Adrenal gland (tissue), 12 donors: ENCODE data around the gene EWSR1. TPM values are rescaled to one million over a fixed set of nuclear protein-coding genes. Genes with fewer than 3 reads are reported as not detected.

Experiments used
- DNase-seq, 7 donors: peaks; one replicate each; pipeline ENCODE4 v3.0.0-alpha.2; 2019 to 2020
- H3K27ac ChIP-seq, 5 donors: fragments of 200-600 bp; sonication (generic) in 4 of 5; 1 replicate in 3 of 5; 2 replicates in 2 of 5; pipeline versions ENCODE4 v1.5.1 to v1.8.0; 2016 to 2020; ENCODE audit warnings: mild to moderate bottlenecking in 1 of 5
- H3K27me3 ChIP-seq: fragments of 200-600 bp; 2 replicates; pipeline ENCODE4 v1.8.0; 2021
- H3K36me3 ChIP-seq, 2 donors: fragments of 200-600 bp; replicated peaks in 1 of 2; 1 replicate in 1 of 2; 2 replicates in 1 of 2; pipeline versions ENCODE4 v1.5.1 to v1.8.0; 2018 to 2022
- H3K4me1 ChIP-seq, 2 donors: fragments of 200-600 bp; replicated peaks in 1 of 2; 1 replicate in 1 of 2; 2 replicates in 1 of 2; pipeline versions ENCODE4 v1.5.1 to v1.8.0; 2018 to 2021
- H3K4me3 ChIP-seq, 4 donors: fragments of 200-600 bp; sonication (generic) in 3 of 4; one replicate each; pipeline ENCODE4 v1.5.1; 2016 to 2018
- H3K9me3 ChIP-seq, 3 donors: fragments of 200-600 bp; sonication (generic) in 1 of 3; replicated peaks in 1 of 3; 1 replicate in 2 of 3; 2 replicates in 1 of 3; pipeline versions ENCODE4 v1.5.1 to v1.8.0; 2016 to 2021
- CTCF ChIP-seq, 6 experiments: fragments of 450-650 bp in 4 of 6; fragments of 200-600 bp in 2 of 6; sonication (generic) in 1 of 6; IDR thresholded peaks; 1 replicate in 5 of 6; 2 replicates in 1 of 6; pipeline versions ENCODE4 v1.5.1 to v1.8.0; 2016 to 2021; ENCODE audit warnings: antibody characterized with exemption in 6 of 6, mild to moderate bottlenecking in 2 of 6, moderate library complexity in 1 of 6
- POLR2A ChIP-seq, 2 donors: fragments of 450-650 bp; IDR thresholded peaks; one replicate each; pipeline ENCODE4 v1.6.1; 2017; ENCODE audit warnings: antibody characterized with exemption in 2 of 2, mild to moderate bottlenecking in 2 of 2, moderate library complexity in 1 of 2
- WGBS, 4 donors: extraction: QIAGEN DNeasy Blood & Tissue Kit in 2 of 4; methylation state at CpG; one replicate each; pipeline versions ENCODE4 v1.1.5 to v1.1.7; 2013 to 2017; 5-methylcytosine and 5-hydroxymethylcytosine counted together
- intact Hi-C, 2 donors: fragments of 100-400 bp; cut with DNase I; formaldehyde crosslinking; loops; one replicate each; pipeline versions ENCODE4 v1.14.1 to v1.15.0; 2022 to 2023
- polyA plus RNA-seq, 3 donors: library from polyadenylated mRNA; stranded (reverse); fragments of 200-250 nt in 2 of 3; fragments of 350-450 nt in 1 of 3; fragmentation: Illumina TruSeq in 1 of 3; extraction: RNeasy Lipid Tissue Mini Kit (QIAGEN cat#74804) in 1 of 3; gene quantifications; one replicate each; pipeline ENCODE4 v1.2.3, GENCODE V29; 2013 to 2014
- total RNA-seq, 9 donors: library from RNA; depleted of rRNA in 4 of 9; stranded (reverse); fragments of >200 nt in 4 of 9; fragments of 120-200 nt in 1 of 9; fragmentation: NEBNext Ultra II Directional in 1 of 9; extraction: Animal tissue kit (Norgen Biotek cat#: 25700) in 1 of 9; gene quantifications; one replicate each; pipeline versions ENCODE4 v1.1.0 to v1.2.4, GENCODE V29; 2013 to 2023
- donor health status: healthy with polysubstance abuse.
- donor health status: Bipolar disorder and iron deficiency.
- donor health status: DM: yes; HTN: yes; CAD: no.
- donor health status: DM: no; HTN: no; CAD: no.
- donor health status: DM: no; HTN: no; CAD: no.
- donor health status: DM: yes; HTN: yes; CAD: no.

EWSR1 gene
- total and polyA plus RNA-seq, 12 donors = 152 to 351 (median 216) TPM

GRCh38 chr22:29340566-29340965 is 72.5 kb downstream of the EWSR1 start:
- DNase-seq = no peak
- Histone ChIP-seq H3K9me3 (no peaks in the 10 kb centered on the region), H3K4me1 (peaks cover 0 to 20% of the 10 kb centered on the region in 2 donors), H3K36me3 (peaks cover 0 to 83% of the 10 kb centered on the region in 2 donors), H3K27ac (no peak overlapping the region), H3K27me3 (no peaks in the 10 kb centered on the region), H3K4me3 (no peak overlapping the region)
- TF ChIP-seq CTCF (IDR thresholded peaks at IDR 0.05) (no peak), POLR2A (IDR thresholded peaks at IDR 0.05) (no peak)
- 79 to 94% (median 90%) methylated on average over 8 of the region's 8 CpGs; no CpG with 5 or more reads in 1 of the 4 donors for WGBS, 4 donors
- intact Hi-C loops = no loop called here

- 94 to 97% (median 95%) methylated on average over 23 to 25 of the region's 25 CpGs for WGBS, 4 donors
- no peaks in the 10 kb centered on the region for H3K9me3 ChIP-seq
- H3K27ac ChIP-seq = no peak overlapping the region
- no peak for DNase-seq
- intact Hi-C loops = no loop called here
- peaks cover 0 to 83% of the 10 kb centered on the region in 2 donors for H3K36me3 ChIP-seq
- TF ChIP-seq POLR2A (IDR thresholded peaks at IDR 0.05) = no peak
- TF ChIP-seq CTCF (IDR thresholded peaks at IDR 0.05) = no peak
- H3K27me3 ChIP-seq = no peaks in the 10 kb centered on the region
- H3K4me1 ChIP-seq = peaks cover 0 to 20% of the 10 kb centered on the region in 2 donors
- no peak overlapping the region for H3K4me3 ChIP-seq
Measured at GRCh38 chr22:29341056-29341848, 73.2 kb downstream of the EWSR1 start.

- Histone ChIP-seq H3K4me3 (no peak overlapping the region), H3K36me3 (peaks cover 0 to 81% of the 10 kb centered on the region in 2 donors), H3K4me1 (peaks cover 0 to 20% of the 10 kb centered on the region in 2 donors), H3K27ac (no peak overlapping the region), H3K27me3 (no peaks in the 10 kb centered on the region), H3K9me3 (no peaks in the 10 kb centered on the region)
- intact Hi-C loops = no loop called here
- TF ChIP-seq POLR2A (IDR thresholded peaks at IDR 0.05) = no peak
- no peak for TF ChIP-seq CTCF (IDR thresholded peaks at IDR 0.05)
- DNase-seq = no peak
- 93 to 98% (median 94%) methylated on average over 2 of the region's 2 CpGs for WGBS, 4 donors
Measured at GRCh38 chr22:29341849-29342127, 73.7 kb downstream of the EWSR1 start.

GRCh38 chr22:29342177-29342576 is 74.1 kb downstream of the EWSR1 start:
- DNase-seq = no peak
- H3K27ac ChIP-seq = no peak overlapping the region
- TF ChIP-seq POLR2A (IDR thresholded peaks at IDR 0.05) (no peak), CTCF (IDR thresholded peaks at IDR 0.05) (no peak)
- 81 to 92% (median 90%) methylated on average over 6 of the region's 6 CpGs for WGBS, 4 donors
- H3K4me1 ChIP-seq = peaks cover 0 to 16% of the 10 kb centered on the region in 2 donors
- H3K36me3 ChIP-seq = peaks cover 0 to 82% of the 10 kb centered on the region in 2 donors
- no peaks in the 10 kb centered on the region for H3K27me3 ChIP-seq
- H3K4me3 ChIP-seq = no peak overlapping the region
- intact Hi-C loops = no loop called here
- H3K9me3 ChIP-seq = no peaks in the 10 kb centered on the region
